Right renal cortex interstitium (tissue), 3 donors: ENCODE results near the gene NUBP1. TPM values are rescaled to one million over a fixed set of nuclear protein-coding genes. Genes with fewer than 3 reads are reported as not detected.
"Not testable (repeated sequence)": the region's sequence is repeated elsewhere in the genome, so short reads cannot be mapped to it uniquely, and the experiment has no call there.

ENCODE experiments used
- DNase-seq, 3 donors: peaks; one replicate each; pipeline ENCODE4 v3.0.0-alpha.2; 2013; ENCODE audit warnings: low read depth in 3 of 3, low spot score in 2 of 3
- polyA plus RNA-seq, 3 donors: library from polyadenylated mRNA; unstranded; fragments of 120-200 nt; gene quantifications; one replicate each; pipeline ENCODE4 v1.2.1, GENCODE V29; 2013; ENCODE audit not compliant: insufficient read length in 3 of 3

Gene NUBP1
- polyA plus RNA-seq, 3 donors = 31.8 to 34.2 (median 33.0) TPM

DNA sequence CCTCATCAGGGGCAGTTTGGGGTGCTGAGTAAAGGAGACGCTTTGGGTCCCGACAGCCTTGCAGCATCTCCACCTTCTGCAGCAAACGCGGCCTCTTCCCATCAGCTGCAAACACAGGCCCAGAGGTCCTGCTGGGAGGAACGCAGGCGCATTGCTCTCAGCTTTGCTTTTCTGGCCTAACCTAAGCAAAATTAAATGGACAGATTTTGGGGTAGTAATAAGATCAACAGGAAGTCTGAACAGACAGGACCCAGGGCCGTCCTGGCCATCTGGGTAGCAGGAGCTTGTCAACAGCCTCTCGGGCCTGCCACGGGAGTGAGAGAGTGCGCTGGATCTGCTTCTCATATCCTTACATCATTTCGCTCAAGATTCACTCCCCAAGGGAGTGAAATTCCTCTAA, 7.2 kb downstream of the NUBP1 start:
- no peak for DNase-seq

DNA sequence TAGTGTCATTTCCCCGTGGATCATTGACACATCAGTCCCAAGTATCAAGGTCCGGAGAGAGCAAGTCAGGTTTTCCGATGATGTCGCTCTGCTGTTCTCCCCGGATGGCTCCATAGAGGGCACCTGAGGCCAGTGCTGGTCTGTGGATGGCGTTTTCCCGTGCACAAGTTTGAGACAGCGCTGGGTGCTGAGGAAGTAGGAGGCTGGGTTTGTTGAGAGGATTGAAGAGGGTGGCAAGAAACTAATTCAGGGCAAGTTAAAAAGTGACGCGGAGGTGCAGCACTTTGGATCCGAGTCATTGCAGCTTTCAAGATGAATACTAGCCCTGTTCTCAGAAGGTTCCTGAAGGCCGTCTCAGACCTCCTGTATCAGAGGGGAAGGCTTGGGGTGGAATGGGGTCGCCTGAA, 7.7 kb downstream of the NUBP1 start:
- DNase-seq = no peak

DNA sequence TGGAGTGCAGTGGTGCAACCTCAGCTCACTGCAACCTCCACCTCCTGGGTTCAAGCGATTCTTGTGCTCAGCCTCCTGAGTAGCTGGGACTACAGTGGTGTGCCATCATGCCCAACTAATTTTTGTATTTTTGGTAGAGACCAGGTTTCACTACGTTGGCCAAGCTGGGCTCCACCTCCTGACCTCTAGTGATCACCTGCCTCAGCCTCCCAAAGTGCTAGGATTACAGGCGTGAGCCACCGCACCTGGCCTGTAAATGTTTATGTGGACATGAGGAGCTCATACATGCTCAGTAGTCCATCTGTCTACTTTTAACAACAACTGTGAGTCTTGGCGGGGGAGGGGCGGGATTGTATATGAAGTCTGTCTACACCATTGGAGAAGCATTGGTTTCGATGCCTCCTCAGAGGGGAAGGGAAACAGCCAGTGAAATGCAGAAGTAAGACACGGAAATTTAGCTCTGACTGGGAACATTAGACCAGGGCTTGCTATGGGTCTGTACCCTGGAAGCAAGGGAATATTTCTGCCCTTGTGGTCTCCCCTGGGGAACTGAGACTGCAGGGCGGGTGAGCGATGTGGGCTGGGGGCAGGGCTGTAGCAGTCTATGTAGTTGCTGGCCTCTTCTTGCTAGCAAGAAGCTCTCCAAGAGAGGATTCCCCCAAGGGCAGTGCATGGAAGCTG, 9.3 kb downstream of the NUBP1 start:
- no peak for DNase-seq

DNA sequence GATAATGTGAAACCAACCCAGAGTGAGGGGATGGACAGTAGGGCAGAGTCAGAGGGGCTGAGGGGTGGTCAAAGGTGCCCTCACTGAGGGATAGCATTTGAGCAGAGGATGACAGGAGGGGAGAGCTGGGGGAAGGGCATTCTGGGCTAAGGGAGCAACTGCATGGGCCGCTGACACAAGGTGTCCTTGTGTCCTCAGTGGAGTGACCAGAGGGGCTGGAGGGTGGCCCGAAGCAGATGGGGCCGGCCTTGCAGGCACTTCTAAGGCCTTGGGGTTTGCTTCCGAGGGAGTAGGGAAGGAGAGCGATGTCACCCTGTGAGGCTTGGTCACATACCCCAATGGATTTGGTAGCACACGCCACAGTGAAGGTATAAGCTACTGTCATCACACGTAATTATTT, 10.0 kb downstream of the NUBP1 start:
- no peak for DNase-seq

DNA sequence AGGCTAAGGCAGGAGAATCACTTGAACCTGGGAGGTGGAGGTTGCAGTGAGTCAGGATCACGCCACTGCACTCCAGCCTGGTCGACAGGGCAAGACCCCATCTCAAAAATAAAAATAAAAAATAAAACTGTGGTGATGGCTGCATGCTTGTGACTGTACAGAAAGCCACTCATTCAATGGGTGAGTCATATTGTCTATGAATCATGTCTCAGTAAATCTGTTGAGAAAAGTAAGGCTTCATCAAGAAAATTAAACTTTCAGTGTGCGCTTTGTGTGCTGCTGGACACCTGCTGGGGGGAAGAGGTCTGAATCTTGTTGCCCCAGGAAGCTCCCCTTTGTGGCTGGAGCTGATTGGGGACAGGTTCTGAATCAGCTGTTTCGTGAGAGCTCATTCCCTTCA, 11.3 kb downstream of the NUBP1 start:
- no peak for DNase-seq

DNA sequence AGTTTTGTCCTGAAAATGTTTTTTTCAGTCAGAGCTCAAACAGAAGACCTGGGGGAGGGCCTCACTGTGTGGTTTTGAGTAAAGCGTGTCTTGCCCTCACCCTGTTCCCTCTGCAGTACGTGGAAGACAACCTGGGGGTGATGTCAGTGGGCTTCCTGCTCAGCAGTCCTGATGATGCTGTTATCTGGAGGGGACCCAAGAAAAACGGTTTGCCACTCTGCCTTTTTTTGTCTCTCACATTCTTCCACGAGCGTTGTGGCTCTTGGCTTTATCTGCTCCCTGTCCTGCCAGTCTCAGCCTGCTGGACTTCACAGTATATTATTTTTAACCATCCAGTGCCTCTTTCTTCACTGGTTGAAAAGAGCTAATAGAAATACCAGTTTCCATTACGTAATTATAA, 12.9 kb downstream of the NUBP1 start:
- no peak for DNase-seq

DNA sequence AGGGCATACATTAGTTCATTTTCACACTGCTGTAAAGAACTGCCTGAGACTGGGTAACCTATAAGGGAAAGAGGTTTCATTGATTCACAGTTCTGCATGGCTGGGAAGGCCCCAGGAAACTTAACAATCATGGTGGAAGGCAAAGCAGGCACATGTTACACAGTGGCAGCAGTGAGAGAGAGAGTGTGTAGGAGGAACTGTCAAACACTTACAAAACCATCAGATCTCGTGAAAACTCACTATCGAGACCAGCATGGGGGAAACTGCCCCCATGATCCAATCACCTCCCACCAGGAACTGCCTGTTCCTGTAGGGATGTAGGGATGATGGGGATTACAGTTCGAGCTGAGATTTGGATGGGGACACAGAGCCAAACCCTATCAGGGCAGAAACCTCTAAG, 17.2 kb downstream of the NUBP1 start:
- no peak for DNase-seq

DNA sequence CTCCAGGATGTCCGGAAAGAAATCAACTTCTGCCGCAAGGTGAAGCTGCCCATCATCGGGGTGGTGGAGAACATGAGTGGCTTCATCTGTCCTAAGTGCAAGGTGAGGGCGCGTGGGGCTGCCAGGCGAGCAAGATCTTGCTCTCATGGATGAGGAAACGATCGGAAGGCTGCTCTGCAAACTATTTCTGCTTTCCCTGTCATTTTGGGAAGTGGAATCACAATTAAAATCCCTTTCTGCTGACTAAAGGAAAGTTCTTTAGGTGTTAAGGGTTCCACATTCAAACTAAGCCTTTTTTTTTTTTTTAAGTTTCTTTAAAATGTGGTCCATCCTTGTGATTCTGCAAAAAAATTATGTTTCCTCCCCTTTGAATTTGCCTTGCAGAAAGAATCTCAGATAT, 17.7 kb downstream of the NUBP1 start:
- no peak for DNase-seq

DNA sequence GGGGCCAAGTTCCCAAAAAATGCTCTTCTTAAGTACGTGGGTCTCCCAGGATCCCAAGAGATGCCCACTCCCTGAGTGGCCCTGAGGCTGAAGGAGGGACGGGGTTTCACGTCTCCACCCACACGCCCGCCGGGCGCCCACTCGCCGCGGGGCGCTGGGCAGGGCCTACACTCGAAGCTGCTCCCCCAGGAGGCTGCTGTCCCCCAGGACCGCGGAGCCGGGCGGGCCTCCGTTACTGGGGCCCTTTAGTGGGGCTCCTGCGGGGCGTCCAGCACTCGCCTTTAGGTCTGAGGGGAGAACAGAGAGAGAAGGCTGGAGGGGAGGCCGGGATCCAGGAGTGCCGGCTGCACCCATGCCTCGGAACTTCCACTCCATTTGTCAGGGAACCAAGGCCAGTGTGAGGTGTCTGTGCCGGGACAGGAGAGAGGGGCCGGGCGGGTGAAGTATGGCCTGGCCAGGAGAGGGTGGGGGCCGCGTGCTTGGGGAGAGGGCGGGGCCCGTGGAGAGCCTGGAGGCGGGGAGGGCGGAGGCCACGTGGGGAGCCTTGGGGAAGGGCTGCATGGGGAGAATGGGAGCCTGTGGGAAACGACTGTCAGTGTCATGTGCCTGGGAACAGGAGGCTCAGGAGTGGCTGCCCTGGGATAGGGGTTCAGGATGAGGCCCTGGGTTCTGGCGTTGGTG, 18.8 kb downstream of the NUBP1 start:
- no peak for DNase-seq

DNA sequence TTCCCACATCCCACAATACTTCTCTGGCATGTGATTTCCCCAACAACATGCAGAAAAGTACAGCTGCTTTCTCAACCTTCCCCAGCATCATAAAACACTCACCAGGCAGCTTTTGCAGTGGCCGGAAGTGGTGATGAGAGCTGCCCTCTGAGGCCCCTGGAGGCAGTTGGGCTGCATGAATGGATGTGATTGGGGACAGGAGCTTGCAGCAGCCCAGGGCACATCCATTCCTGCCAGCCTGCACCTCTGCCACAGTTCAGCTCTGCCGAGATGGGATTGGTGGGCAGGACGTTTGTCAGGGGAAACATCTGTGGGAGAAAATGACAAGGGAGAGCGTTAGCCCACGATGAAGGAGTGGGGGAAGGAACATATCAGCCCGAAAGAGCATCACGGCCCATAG, 19.8 kb downstream of the NUBP1 start:
- no peak for DNase-seq

DNA sequence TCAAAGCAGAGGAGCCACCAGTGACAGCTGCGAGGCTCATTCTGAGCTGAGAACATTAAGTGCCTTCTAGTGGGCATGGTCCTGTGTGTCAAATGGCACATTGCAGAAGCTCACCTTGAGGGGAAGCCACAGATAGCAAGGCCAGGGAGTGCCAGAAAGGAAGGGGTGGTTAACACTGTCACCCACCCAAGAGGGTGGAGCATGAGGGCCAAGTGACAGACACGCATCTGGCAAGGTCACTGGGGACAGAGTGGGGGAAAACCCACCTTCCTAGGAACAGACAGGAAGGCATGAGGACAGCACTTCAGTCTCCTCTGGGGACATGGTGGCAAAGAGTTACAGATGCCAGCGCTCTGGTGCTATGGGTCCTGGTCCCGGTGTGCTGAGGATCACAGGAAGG, 22.1 kb downstream of the NUBP1 start:
- no peak for DNase-seq

DNA sequence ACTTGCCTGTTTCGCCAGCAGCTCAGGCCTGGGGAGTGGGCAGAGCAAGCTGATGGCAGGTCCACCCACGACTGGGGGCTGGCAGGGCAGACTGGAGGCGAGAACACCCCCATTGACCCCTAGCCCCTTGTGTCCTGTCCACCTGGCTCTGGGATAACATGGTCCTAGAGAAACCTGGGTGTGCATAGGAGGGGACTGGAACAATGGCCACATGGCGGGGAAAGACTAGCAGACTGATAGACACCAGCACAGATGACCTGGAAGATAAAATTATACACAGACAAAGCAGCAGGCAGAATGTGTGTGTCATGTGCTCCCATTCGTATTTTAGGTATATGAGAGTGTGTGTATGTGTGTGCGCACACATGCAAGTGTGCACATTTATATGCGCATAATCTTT, 23.5 kb downstream of the NUBP1 start:
- no peak for DNase-seq

DNA sequence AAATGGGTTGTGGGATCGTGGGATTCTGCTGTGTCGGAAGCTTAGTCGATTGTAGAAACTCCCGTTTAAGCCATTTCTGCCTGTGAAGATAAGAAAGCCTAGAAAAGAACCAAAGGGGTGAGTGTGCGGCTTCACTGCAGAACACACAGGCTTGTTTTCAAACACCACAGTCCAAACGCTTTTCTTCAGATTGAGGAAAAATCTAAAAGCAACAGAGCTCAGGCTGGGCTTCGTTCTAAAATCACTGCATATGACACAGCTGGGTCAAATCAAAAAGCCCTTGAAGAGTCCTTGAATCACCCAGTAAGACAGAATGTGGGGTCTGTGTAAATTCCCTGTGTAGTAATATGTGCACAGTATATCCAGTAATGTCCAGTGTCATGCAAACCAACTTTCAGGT, 25.7 kb downstream of the NUBP1 start:
- DNase-seq = no peak

DNA sequence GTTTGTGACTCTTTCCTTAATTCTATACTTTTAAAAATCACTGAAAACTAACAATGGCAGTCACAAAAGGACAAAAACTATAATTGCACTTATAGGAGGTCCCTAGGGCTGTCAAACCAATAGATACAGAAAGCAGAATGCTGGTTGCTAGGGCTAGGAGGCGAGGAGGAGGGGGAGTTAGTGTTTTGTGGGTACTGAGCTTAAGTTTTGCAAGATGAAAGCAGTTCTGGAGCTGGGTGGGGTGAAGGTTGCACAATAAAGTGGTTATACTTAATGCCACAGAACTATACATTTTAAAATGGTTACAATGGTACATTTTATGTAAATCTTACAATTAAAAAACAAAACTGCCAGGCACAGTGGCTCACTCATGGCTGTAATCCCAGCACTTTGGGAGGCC, 27.3 kb downstream of the NUBP1 start:
- DNase-seq = no peak

DNA sequence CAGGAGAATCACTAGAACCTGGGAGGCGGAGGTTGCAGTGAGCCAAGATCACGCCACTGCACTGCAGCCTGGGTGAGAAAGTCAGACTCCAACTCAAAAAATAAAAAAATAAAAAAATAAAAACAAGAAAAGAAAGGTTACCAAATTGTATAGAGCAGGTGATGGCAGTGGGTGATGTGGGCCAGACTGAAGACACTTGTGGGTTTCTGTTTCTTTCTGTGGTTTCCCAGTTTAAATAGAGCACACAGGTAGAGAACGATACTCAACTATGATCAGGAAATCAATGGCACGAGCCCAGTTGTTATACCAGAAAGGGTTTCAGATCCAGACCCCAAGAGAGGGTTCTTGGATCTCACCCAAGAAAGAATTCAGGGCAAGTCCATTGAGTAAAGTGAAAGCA, 32.6 kb downstream of the NUBP1 start:
- DNase-seq = no peak

DNA sequence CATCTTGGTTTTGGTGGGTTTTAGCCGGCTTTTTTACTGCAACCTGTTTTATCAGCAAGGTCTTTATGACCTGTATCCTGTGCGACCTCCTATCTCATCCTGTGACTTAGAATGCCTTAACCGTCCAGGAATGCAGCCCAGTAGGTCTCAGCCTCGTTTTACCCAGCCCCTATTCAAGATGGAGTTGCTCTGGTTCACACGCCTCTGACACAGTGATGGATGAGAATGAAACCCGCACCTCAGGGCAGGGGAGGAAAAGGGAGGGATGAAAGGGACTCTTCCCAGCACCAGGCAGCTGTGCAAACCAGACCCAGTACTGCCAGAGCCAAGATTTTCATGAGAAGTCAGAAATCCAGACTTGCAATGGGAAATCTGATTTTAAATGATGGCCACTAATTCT, 33.3 kb downstream of the NUBP1 start:
- not testable (repeated sequence) for DNase-seq

DNA sequence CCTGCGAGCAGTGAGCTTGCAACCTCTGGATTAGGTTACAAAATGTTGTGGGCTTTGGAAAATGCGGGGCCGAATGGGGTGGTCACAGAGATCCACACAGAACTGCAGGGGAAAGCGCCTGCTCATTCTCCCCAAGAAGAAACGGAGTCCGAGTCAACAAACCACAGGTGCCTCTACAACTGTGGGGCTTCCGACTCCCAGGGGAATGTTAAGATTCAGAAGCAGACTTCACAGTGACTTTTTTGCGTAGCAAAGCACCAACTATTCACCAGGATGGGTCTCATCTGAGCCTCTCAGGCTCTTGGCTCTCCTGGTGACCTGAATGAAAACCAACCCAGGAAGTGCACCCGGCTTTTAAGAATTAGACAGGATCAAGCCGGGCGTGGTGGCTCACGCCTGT, 33.7 kb downstream of the NUBP1 start:
- no peak for DNase-seq

DNA sequence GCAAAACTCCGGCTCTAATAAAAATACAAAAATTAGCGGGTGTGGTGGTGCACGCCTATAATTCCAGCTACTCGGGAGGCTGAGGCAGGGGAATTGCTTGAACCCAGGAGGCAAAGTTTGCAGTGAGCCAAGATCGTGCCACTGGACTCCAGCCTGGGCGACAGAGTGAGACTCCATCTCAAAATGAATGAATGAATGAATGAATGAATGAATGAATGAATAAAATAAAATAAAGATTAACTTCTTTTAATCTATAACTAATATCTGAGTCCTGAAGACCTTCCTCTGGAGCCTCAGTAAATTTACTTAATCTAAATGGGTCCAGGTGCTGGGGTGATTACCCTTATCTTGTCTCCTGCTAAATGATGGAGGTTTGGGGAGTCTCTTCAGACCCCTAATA, 36.3 kb downstream of the NUBP1 start:
- DNase-seq = not testable (repeated sequence)

DNA sequence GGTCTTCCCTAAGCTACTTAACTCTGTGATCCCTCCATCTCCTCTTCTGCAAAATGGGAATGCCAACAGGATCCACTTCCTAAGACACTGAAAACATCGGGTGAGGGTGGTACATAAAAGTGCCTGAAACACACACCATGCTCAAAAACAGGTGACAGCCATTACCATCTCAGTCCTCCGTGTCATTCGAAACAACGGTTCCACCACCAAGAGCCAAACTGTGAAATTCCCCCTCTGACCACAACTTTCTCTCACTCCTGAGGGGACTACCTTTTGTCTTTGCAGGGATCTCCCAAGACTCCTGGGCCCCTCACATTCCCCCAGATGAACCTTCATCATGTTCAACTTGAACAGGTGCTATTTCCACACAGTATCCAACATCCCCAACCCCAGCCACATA, 37.0 kb downstream of the NUBP1 start:
- no peak for DNase-seq

DNA sequence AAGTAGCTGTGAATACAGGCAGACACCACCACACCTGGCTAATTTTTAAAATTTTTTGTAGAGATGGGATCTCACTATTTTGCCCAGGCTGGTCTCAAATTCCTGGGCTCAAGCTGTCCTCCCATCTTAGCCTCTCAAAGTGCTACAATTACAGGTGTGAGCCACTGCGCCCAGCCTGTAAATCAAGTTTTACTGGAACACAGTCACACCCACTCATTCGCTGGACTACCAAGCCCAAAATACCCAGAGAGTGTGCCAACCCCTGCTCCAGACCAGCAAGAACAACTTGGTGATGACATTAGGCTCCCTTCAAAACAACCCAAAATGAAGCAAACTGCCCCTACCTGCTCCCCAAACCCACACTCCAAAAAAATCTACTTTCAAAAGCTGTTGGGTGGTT, 39.0 kb downstream of the NUBP1 start:
- no peak for DNase-seq

DNA sequence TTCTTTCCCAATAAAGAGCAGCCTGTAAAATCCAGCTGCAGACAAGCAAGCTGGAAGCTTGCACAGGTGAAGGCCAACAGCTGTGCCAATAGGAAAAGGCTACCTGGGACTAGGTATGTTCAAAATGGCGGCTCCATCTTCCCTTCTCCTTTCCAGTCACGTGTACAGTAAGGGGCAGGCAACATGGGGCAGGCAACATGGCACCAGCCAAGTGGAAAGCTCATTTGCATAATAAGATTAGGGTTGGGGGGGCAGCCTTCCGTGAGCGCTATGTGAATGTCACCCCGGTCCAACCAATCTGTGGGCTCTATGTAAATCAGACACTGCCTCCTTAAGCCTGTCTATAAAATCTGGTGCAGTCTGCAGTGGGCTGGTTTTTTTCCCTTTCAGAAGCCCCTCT, 43.7 kb downstream of the NUBP1 start:
- no peak for DNase-seq

DNA sequence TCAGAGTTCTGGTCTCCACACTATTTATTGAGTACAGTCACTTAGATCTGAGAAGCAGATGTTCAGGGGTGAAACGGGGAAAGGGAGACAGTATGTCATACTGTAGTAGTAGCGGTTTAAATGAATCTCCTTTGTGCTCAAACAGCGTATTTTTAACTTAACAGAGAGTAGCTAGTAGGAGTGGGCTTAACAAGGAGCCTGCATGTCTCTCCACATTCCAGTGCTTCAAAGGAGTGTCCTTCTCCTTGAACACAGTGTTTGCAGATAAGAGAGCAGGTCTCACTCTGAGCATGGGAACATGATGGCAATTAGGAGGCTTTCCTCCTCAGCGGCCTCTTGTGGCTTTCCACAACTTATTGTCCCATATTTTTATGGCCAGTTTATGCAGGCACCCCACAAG, 45.0 kb downstream of the NUBP1 start:
- DNase-seq = not testable (repeated sequence)

DNA sequence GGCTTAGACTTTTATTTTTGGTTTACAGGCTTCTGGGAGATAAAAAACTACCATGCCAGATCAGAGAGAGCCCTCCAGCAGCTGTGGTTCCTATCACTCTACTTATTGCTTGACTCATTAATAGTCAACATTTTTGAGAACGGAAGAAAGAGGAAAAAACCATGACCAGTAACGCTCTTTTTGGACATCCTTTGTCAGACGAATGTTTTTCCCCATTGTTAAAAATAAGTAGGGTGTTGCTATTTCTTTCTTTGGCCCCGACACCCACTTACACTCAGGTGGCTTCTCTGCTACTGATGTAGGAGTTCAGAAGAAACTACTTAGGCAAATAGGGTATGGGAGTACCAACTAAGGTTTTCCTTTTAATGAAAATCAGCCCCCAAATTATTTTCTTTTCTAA, 47.4 kb downstream of the NUBP1 start:
- DNase-seq = no peak
